ENCODE measurements around the gene GSC. TPM values are rescaled to one million over a fixed set of nuclear protein-coding genes. Genes with fewer than 3 reads are reported as not detected.

The GSC gene
- total RNA-seq, result under 1 TPM in 6 of 10 donors, not detected in 4; 0.25 to 0.54 (median 0.35) TPM
- polyA plus RNA-seq, result under 1 TPM in 1 of 2 donors, not detected in 1; 0.06 TPM
- long read RNA-seq, donor 1, partial matches to known transcripts, result 0 of 1 reads
- long read RNA-seq, donor 1, other reads (novel, unspliced or antisense), result 0 of 1 reads
- long read RNA-seq, donor 2, result 0 reads
- long read RNA-seq, donor 3, result 0 reads

- H3K36me3 ChIP-seq, result no peaks in the 10 kb centered on the region
- peak within 1 kb of the TSS in 3 of 10 donors; percentile 19 to 47 (median 40) for H3K27ac ChIP-seq
- peaks cover 57 to 100% (median 100%) of the 10 kb centered on the region in 7 donors for H3K27me3 ChIP-seq
- H3K9me3 ChIP-seq, result no peaks in the 10 kb centered on the region
- WGBS, 2 donors, result 0 to 1% methylated on average over 73 to 96 of the region's 96 CpGs
- ATAC-seq (peak; percentile 60 to 89 (median 76)), DNase-seq (peak; percentile 42 to 46)
- H3K4me1 ChIP-seq, result peaks cover 0 to 44% (median 35%) of the 10 kb centered on the region in 9 donors
- TF ChIP-seq, protein P1, sequence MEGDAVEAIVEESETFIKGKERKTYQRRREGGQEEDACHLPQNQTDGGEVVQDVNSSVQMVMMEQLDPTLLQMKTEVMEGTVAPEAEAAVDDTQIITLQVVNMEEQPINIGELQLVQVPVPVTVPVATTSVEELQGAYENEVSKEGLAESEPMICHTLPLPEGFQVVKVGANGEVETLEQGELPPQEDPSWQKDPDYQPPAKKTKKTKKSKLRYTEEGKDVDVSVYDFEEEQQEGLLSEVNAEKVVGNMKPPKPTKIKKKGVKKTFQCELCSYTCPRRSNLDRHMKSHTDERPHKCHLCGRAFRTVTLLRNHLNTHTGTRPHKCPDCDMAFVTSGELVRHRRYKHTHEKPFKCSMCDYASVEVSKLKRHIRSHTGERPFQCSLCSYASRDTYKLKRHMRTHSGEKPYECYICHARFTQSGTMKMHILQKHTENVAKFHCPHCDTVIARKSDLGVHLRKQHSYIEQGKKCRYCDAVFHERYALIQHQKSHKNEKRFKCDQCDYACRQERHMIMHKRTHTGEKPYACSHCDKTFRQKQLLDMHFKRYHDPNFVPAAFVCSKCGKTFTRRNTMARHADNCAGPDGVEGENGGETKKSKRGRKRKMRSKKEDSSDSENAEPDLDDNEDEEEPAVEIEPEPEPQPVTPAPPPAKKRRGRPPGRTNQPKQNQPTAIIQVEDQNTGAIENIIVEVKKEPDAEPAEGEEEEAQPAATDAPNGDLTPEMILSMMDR (IDR thresholded peaks at IDR 0.05), result no peak
- intact Hi-C loops (cut with DNase I), result no loop called here
- H3K4me3 ChIP-seq, result peak within 1 kb of the TSS; percentile 16 to 62 (median 56)
Observed at GRCh38 chr14:94769391-94770250, at the start of gene GSC. Gene GSC, minus strand, starts transcription at chr14:94770113. Its CDS starts 98 bp downstream, at chr14:94770015.

DNA sequence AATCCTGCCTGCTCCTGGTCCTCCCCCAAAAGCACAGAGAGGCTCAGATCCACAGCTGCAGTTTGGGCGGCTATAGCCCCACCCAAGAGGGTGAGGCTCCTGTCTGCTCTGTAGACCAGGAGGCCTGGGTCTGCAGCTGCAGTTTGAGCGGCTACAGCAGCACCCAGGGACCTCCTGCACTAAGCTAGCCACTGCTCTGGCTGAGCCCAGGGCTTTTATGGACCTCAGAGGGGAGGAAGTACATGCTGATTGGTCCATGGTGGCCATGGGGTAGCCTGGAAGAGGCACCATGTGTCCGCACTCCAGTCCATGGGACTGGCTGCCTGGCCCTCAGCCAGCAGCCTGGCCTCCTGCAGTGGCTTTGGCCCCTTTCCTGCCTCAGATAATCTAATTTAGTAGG is 49.6 kb upstream of the GSC start:
- H3K4me3 ChIP-seq, result no peak overlapping the region
- no peaks in the 10 kb centered on the region for H3K4me1 ChIP-seq
- WGBS, 2 donors, result 44 to 49% methylated on average over 3 of the region's 3 CpGs
- ATAC-seq (no peak), DNase-seq (no peak)
- H3K27ac ChIP-seq, result no peak overlapping the region
- peaks cover 0 to 18% (median 0%) of the 10 kb centered on the region in 11 donors for H3K9me3 ChIP-seq
- peaks cover 0 to 36% (median 5%) of the 10 kb centered on the region in 7 donors for H3K27me3 ChIP-seq
- intact Hi-C loops (cut with DNase I), result no loop called here
- TF ChIP-seq, protein P1 (IDR thresholded peaks at IDR 0.05), result no peak
- no peaks in the 10 kb centered on the region for H3K36me3 ChIP-seq

GRCh38 chr14:94816113-94816512 is 46.2 kb upstream of the GSC start:
- ATAC-seq, result no peak
- no peak overlapping the region for H3K27ac ChIP-seq
- no peaks in the 10 kb centered on the region for H3K36me3 ChIP-seq
- WGBS, 2 donors, result 32 to 34% methylated on average over 6 of the region's 6 CpGs
- H3K9me3 ChIP-seq, result peaks cover 0 to 13% (median 0%) of the 10 kb centered on the region in 11 donors
- intact Hi-C loops (cut with DNase I), result no loop called here
- TF ChIP-seq, protein P1 (IDR thresholded peaks at IDR 0.05), result no peak
- H3K4me1 ChIP-seq, result no peaks in the 10 kb centered on the region
- H3K27me3 ChIP-seq, result peaks cover 0 to 32% (median 0%) of the 10 kb centered on the region in 7 donors
- DNase-seq, result no peak
- H3K4me3 ChIP-seq, result no peak overlapping the region

DNA sequence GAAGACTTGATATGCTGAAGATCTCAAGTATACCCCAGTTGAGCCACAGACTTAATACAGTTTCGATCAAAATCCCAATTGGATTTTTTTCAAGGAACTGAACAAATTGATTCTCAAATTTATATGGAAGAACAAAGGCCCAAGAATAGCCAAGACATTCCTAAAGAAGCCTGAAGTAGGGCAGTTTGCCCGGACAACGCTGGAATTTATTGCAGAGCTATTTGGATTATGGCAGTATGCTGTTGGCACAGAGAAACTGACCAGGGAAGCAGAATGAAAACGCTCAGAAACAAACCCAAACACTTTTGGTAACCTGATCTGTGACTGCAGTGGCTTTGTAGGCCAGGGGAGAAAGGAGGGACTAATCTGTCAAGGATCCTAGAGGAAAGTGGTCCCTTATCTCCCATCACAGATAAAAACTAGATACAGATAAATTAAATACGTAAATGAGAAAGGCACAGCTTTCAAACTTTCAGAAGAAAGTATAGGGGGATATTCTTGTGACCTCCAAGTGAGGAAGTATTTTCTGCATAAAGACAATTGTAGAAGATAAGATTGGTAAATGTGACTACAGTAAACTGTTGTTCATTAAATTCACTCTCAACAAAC is 35.9 kb upstream of the GSC start:
- Histone ChIP-seq H3K36me3 (no peaks in the 10 kb centered on the region), H3K27me3 (peaks cover 0 to 39% (median 11%) of the 10 kb centered on the region in 7 donors), H3K4me1 (no peaks in the 10 kb centered on the region), H3K4me3 (no peak overlapping the region), H3K27ac (no peak overlapping the region), H3K9me3 (no peaks in the 10 kb centered on the region)
- TF ChIP-seq, protein P1 (IDR thresholded peaks at IDR 0.05), result no peak
- DNase-seq, result no peak
- ATAC-seq, result no peak
- 40 to 47% methylated on average over 5 of the region's 5 CpGs for WGBS, 2 donors
- intact Hi-C loops (cut with DNase I), result no loop called here
